Keratinocyte (primary cell): ENCODE measurements around the gene ANKRD40. TPM values are rescaled to one million over a fixed set of nuclear protein-coding genes. Genes with fewer than 3 reads are reported as not detected.

Experiments used
- DNase-seq: peaks from one replicate; pipeline ENCODE4 v3.0.0-alpha.2; 2011; ENCODE audit warnings: low read depth, missing footprints, low spot score
- FAIRE-seq: peaks from 2 replicates; lab custom pipeline; 2011; peaks lifted over from hg19 to GRCh38; lab: Jason Lieb, UNC
- H2AFZ ChIP-seq: 2 replicates; pipeline ENCODE4 v1.6.0; 2012; ENCODE audit warnings: low read length, control low read depth, inconsistent platforms; ENCODE audit not compliant: control insufficient read depth
- H3K27ac ChIP-seq: 2 replicates; pipeline ENCODE4 v1.5.1; 2011; ENCODE audit warnings: low read length; ENCODE audit not compliant: control insufficient read depth, insufficient read depth
- H3K27me3 ChIP-seq: 3 replicates; pipeline ENCODE4 v1.6.0; 2011; ENCODE audit warnings: low read length; ENCODE audit not compliant: control insufficient read depth, insufficient read depth; ENCODE audit errors: extremely low read depth
- H3K36me3 ChIP-seq, 2 experiments: 2 replicates in 1 of 2; 3 replicates in 1 of 2; pipeline ENCODE4 v1.5.1; 2011; ENCODE audit warnings: low read length in 2 of 2, mild to moderate bottlenecking in 1 of 2; ENCODE audit not compliant: control insufficient read depth in 2 of 2, insufficient read depth in 2 of 2; ENCODE audit errors: extremely low read depth in 1 of 2
- H3K4me1 ChIP-seq: 3 replicates; pipeline ENCODE4 v1.5.1; 2011; ENCODE audit warnings: low read length; ENCODE audit not compliant: control insufficient read depth, insufficient read depth; ENCODE audit errors: extremely low read depth
- H3K4me2 ChIP-seq: 3 replicates; pipeline ENCODE4 v1.6.0; 2011; ENCODE audit warnings: low read depth, low read length; ENCODE audit not compliant: control insufficient read depth, insufficient read depth; ENCODE audit errors: extremely low read depth
- H3K4me3 ChIP-seq, 3 experiments: fragments of 200-600 bp in 1 of 3; sonication (generic) in 1 of 3; 2 replicates in 2 of 3; 3 replicates in 1 of 3; pipeline ENCODE4 v1.5.1; 2011 to 2016; ENCODE audit warnings: low read length in 3 of 3, mild to moderate bottlenecking in 3 of 3, control low read depth in 2 of 3, inconsistent platforms in 1 of 3, low read depth in 1 of 3, mixed read lengths in 1 of 3, mixed run types in 1 of 3, moderate library complexity in 1 of 3; ENCODE audit not compliant: control insufficient read depth in 2 of 3, insufficient read depth in 2 of 3; ENCODE audit errors: extremely low read depth in 1 of 3
- H3K79me2 ChIP-seq: 2 replicates; pipeline ENCODE4 v1.6.0; 2012; ENCODE audit warnings: low read length; ENCODE audit not compliant: control insufficient read depth, insufficient read depth
- H3K9ac ChIP-seq: 3 replicates; pipeline ENCODE4 v1.6.0; 2011; ENCODE audit warnings: low read length; ENCODE audit not compliant: control insufficient read depth, insufficient read depth; ENCODE audit errors: extremely low read depth
- H3K9me1 ChIP-seq: 3 replicates; pipeline ENCODE4 v1.6.0; 2011; ENCODE audit warnings: low read length; ENCODE audit not compliant: control insufficient read depth, insufficient read depth; ENCODE audit errors: extremely low read depth
- H3K9me3 ChIP-seq: 2 replicates; pipeline ENCODE4 v1.5.1; 2012; ENCODE audit warnings: low read depth, low read length; ENCODE audit not compliant: control insufficient read depth
- H4K20me1 ChIP-seq: 3 replicates; pipeline ENCODE4 v1.6.0; 2011; ENCODE audit warnings: low read length; ENCODE audit not compliant: control insufficient read depth, insufficient read depth; ENCODE audit errors: extremely low read depth
- CTCF ChIP-seq, 3 experiments: IDR thresholded peaks in 1 of 3; conservative IDR thresholded peaks in 1 of 3; optimal IDR thresholded peaks in 1 of 3; 2 replicates in 2 of 3; 3 replicates in 1 of 3; pipeline versions ENCODE3 to v1.5.1; 2011; ENCODE audit warnings: low read length in 3 of 3, mild to moderate bottlenecking in 3 of 3, moderate library complexity in 2 of 3, control low read depth in 1 of 3, inconsistent platforms in 1 of 3; ENCODE audit not compliant: insufficient read depth in 2 of 3; ENCODE audit errors: extremely low read depth in 1 of 3
- EZH2 ChIP-seq: IDR thresholded peaks from one replicate; pipeline ENCODE4 v1.6.1; 2012; ENCODE audit warnings: inconsistent platforms, mild to moderate bottlenecking, low read length, moderate library complexity
- dilution Hi-C: fragments of 300-500 bp; cut with MboI; formaldehyde crosslinking; loops from one replicate; pipeline ENCODE4 v1.7.0; 2020; ENCODE audit warnings: low sequenced_read_pairs; ENCODE audit not compliant: extremely low pct_ligation_motif_present
- polyA plus RNA-seq, 5 experiments: library from polyadenylated mRNA; depleted of rRNA in 3 of 5; stranded (reverse) in 3 of 5; stranded (forward) in 1 of 5; unstranded in 1 of 5; fragments of >200 nt; gene quantifications; 1 replicate in 1 of 5; 2 replicates in 3 of 5; 3 replicates in 1 of 5; pipeline versions ENCODE4 v1.2.1 to v1.2.3, GENCODE V29; 2011 to 2012; ENCODE audit warnings: missing spikeins in 2 of 5, low read depth in 1 of 5, low replicate concordance in 1 of 5

The ANKRD40 gene
- polyA plus RNA-seq, 1 donor (not counting 4 experiments of a cell fraction or from before 2014, with no cell fraction given), result 32.7 TPM

- no peaks in the 10 kb centered on the region for H3K27me3 ChIP-seq
- peaks cover 25% of the 10 kb centered on the region for H4K20me1 ChIP-seq
- H3K4me2 ChIP-seq, result no peak overlapping the region
- H3K27ac ChIP-seq, result no peak overlapping the region
- no peaks in the 10 kb centered on the region for H3K9me1 ChIP-seq
- TF ChIP-seq CTCF (optimal IDR thresholded peaks at IDR 0.05 in 1 of 3, IDR thresholded peaks at IDR 0.05 in 1 of 3, conservative IDR thresholded peaks at IDR 0.05 in 1 of 3; ENCODE audit: extremely low read depth in 1 of 3, insufficient read depth in 2 of 3, low read length in 3 of 3) (no peak), EZH2 (no peak)
- DNase-seq (no peak), FAIRE-seq (no peak)
- H3K9me3 ChIP-seq, result no peaks in the 10 kb centered on the region
- H2AFZ ChIP-seq, result no peak overlapping the region
- peaks cover 95% of the 10 kb centered on the region for H3K79me2 ChIP-seq
- H3K4me1 ChIP-seq, result no peaks in the 10 kb centered on the region
- H3K36me3 ChIP-seq, result peaks cover 11 to 17% of the 10 kb centered on the region in 2 experiments
- H3K9ac ChIP-seq, result no peak overlapping the region
- dilution Hi-C loops, result no loop called here
- H3K4me3 ChIP-seq, result no peak overlapping the region
Measured at GRCh38 chr17:50735287-50735686, 27.6 kb upstream of the ANKRD40 start.

DNA sequence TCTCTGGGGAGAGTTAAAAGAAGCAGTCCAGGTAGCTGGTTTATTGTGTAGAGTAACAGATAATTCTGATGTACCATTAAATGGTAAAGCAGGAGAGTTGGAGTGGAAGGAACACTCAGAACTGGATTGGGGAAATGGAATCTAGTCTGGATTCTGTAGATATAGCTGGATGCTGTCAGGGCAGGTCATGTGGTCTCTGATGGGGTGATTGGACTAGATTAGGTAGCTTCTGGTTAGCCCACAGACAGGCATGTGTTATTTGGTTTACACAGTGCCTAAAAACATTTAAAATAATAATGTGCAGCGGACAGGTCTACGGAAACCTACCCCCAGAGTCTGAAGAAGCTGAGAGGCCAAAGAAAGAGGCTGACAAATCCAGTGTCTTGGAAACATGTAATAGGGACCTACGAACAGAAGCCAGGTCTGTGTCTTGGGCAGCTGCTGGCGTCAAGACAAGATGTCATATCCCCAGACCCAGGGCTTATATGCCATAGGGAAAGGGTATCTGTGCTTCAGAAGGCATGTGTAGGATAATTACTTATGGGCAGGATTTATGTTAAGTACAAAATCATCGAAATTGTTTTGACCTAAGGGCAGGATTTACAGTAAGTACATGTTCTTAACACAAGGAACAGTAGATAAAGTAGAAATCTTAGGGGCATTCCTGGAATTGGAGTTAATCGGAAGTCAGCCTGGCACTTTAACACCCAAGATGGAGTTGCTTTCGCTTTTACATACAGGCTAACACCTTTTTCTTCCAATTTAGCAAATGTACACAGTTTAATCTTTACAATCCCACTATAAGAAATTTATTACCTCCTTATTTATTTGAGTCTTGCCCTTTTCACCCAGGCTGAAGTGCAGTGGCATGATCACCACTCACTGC is 24.1 kb upstream of the ANKRD40 start:
- Histone ChIP-seq H3K9ac (no peak overlapping the region), H3K27ac (no peak overlapping the region), H4K20me1 (peaks cover 42% of the 10 kb centered on the region), H3K36me3 (no peaks in the 10 kb centered on the region), H2AFZ (no peak overlapping the region), H3K4me1 (no peaks in the 10 kb centered on the region), H3K4me2 (no peak overlapping the region), H3K79me2 (peaks cover 98% of the 10 kb centered on the region), H3K9me1 (no peaks in the 10 kb centered on the region), H3K9me3 (no peaks in the 10 kb centered on the region), H3K27me3 (no peaks in the 10 kb centered on the region), H3K4me3 (no peak overlapping the region)
- no peak for TF ChIP-seq EZH2
- no peak for TF ChIP-seq CTCF (optimal IDR thresholded peaks at IDR 0.05 in 1 of 3, IDR thresholded peaks at IDR 0.05 in 1 of 3, conservative IDR thresholded peaks at IDR 0.05 in 1 of 3; ENCODE audit: extremely low read depth in 1 of 3, insufficient read depth in 2 of 3, low read length in 3 of 3)
- FAIRE-seq, result no peak
- DNase-seq, result no peak
- dilution Hi-C loops, result no loop called here
